HepG2 (cell line): ENCODE data around the gene SPECC1L. TPM values are rescaled to one million over a fixed set of nuclear protein-coding genes. Genes with fewer than 3 reads are reported as not detected.

ENCODE experiments used
- ATAC-seq: fragments of 200-7000 bp; cut with Tn5 transposase; 3 replicates; pipeline ENCODE4 v1.9.1; 2020; ENCODE audit warnings: mild to moderate bottlenecking, moderate library complexity
- BruUV-seq: library from RNA; stranded (reverse); fragments of 400-500 nt; replicated peaks from 2 replicates; lab custom pipeline; 2021; lab: Mats Ljungman, UMichigan
- CTCF ChIA-PET: fragments of 300-600 bp; formaldehyde crosslinking; extraction: SDS; loops from one replicate; lab custom pipeline; 2021; ENCODE audit warnings: low total read pairs, inconsistent platforms, low intra/inter-chr PET ratio; lab: Yijun Ruan, JAX
- POLR2A ChIA-PET: fragments of 350-600 bp; sonication (Branson Sonifier 250); formaldehyde crosslinking; loops from one replicate; lab custom pipeline; 2020; ENCODE audit warnings: antibody characterized with exemption, inconsistent platforms; lab: Yijun Ruan, JAX
- DNase-seq: peaks from one replicate; pipeline ENCODE4 v3.0.0-alpha.2; 2015; ENCODE audit warnings: low spot score
- FAIRE-seq: peaks from 3 replicates; lab custom pipeline; 2011; peaks lifted over from hg19 to GRCh38; lab: Jason Lieb, UNC
- H2AFZ ChIP-seq: one replicate; pipeline ENCODE4 v1.6.1; 2011; ENCODE audit warnings: low read length, inconsistent platforms
- H3K27ac ChIP-seq: fragments of 300-600 bp; 3 replicates; pipeline ENCODE4 v1.8.0; 2011; ENCODE audit warnings: mixed run types, mild to moderate bottlenecking, mixed read lengths, low read length, inconsistent platforms; ENCODE audit not compliant: insufficient read depth; ENCODE audit errors: extremely low read length
- H3K27me3 ChIP-seq, 2 experiments: fragments of 200-600 bp in 1 of 2; 2 replicates in 1 of 2; 3 replicates in 1 of 2; pipeline versions ENCODE4 v1.6.0 to v1.8.0; 2011; ENCODE audit warnings: low read length in 2 of 2, mild to moderate bottlenecking in 2 of 2, moderate library complexity in 2 of 2, inconsistent platforms in 1 of 2; ENCODE audit not compliant: insufficient read depth in 2 of 2, control insufficient read depth in 1 of 2
- H3K36me3 ChIP-seq, 2 experiments: fragments of 200-600 bp in 1 of 2; replicated peaks in 1 of 2; 2 replicates in 1 of 2; 3 replicates in 1 of 2; pipeline versions ENCODE4 v1.5.1 to v1.8.0; 2011; ENCODE audit warnings: low read length in 2 of 2, inconsistent platforms in 1 of 2; ENCODE audit not compliant: insufficient read depth in 2 of 2, control insufficient read depth in 1 of 2
- H3K4me1 ChIP-seq: 2 replicates; pipeline ENCODE4 v1.5.1; 2012; ENCODE audit warnings: low read length, inconsistent platforms; ENCODE audit not compliant: insufficient read depth
- H3K4me2 ChIP-seq: 2 replicates; pipeline ENCODE4 v1.6.0; 2011; ENCODE audit warnings: low read depth, low read length, inconsistent platforms
- H3K4me3 ChIP-seq, 3 experiments: fragments of 200-600 bp in 1 of 3; sonication (generic), shearing (Covaris generic) in 1 of 3; replicated peaks in 1 of 3; 2 replicates each; pipeline ENCODE4 v1.5.1; 2011 to 2016; ENCODE audit warnings: low read length in 3 of 3, inconsistent platforms in 2 of 3, low read depth in 2 of 3, mild to moderate bottlenecking in 2 of 3, control low read depth in 1 of 3, mixed read lengths in 1 of 3; ENCODE audit not compliant: insufficient read depth in 1 of 3
- H3K79me2 ChIP-seq: one replicate; pipeline ENCODE4 v1.6.1; 2011; ENCODE audit warnings: low read length, inconsistent platforms; ENCODE audit not compliant: insufficient read depth
- H3K9ac ChIP-seq: 2 replicates; pipeline ENCODE4 v1.6.0; 2011; ENCODE audit warnings: mild to moderate bottlenecking, low read depth, low read length, inconsistent platforms; ENCODE audit not compliant: insufficient read depth
- H3K9me3 ChIP-seq: 2 replicates; pipeline ENCODE4 v1.5.1; 2012; ENCODE audit warnings: mild to moderate bottlenecking, low read length
- H4K20me1 ChIP-seq: 2 replicates; pipeline ENCODE4 v1.6.0; 2011; ENCODE audit warnings: inconsistent platforms, mild to moderate bottlenecking, low read length, moderate library complexity; ENCODE audit not compliant: insufficient read depth
- GABPA ChIP-seq, 2 experiments: IDR thresholded peaks; 2 replicates each; pipeline ENCODE4 v1.6.1; 2011 to 2016; ENCODE audit warnings: low read depth in 2 of 2, low read length in 1 of 2, missing biosample characterization in 1 of 2, missing genetic modification characterization in 1 of 2
- HES4 ChIP-seq: sonication (generic); formaldehyde crosslinking; IDR thresholded peaks from 2 replicates; pipeline ENCODE4 v1.9.0; 2021; ENCODE audit warnings: mild to moderate bottlenecking, missing genetic modification reagents, borderline replicate concordance
- ISX ChIP-seq: sonication (generic); formaldehyde crosslinking; conservative IDR thresholded peaks from 2 replicates; pipeline ENCODE4 v1.5.0; 2020; ENCODE audit warnings: missing genetic modification reagents
- MED1 ChIP-seq: sonication (generic); formaldehyde crosslinking; IDR thresholded peaks from 2 replicates; pipeline ENCODE4 v1.4.0; 2020; ENCODE audit warnings: missing genetic modification reagents
- RBM22 ChIP-seq: fragments of 200-400 bp; formaldehyde crosslinking; optimal IDR thresholded peaks from 2 replicates; pipeline ENCODE3; 2017; ENCODE audit warnings: mild to moderate bottlenecking, low read length, moderate library complexity
- ZNF234 ChIP-seq: sonication (generic); formaldehyde crosslinking; conservative IDR thresholded peaks from 2 replicates; pipeline ENCODE4 v1.5.1; 2020; ENCODE audit warnings: mild to moderate bottlenecking, missing genetic modification reagents
- WGBS: methylation state at CpG from one replicate; pipeline ENCODE4 v1.1.6; 2017; ENCODE audit warnings: low lambda C conversion rate; 5-methylcytosine and 5-hydroxymethylcytosine counted together
- in situ Hi-C: cut with HindIII; loops from 2 replicates; pipeline ENCODE4 v1.10.0; 2017; ENCODE audit warnings: low pct_unique_long_range_greater_than_20kb; ENCODE audit not compliant: extremely low pct_ligation_motif_present
- intact Hi-C: fragments of 100-400 bp; cut with micrococcal nuclease; formaldehyde crosslinking; loops from one replicate; pipeline ENCODE4 v1.10.0; 2022; ENCODE audit not compliant: unreplicated experiment
- polyA plus RNA-seq, 8 experiments: library from polyadenylated mRNA; depleted of rRNA in 3 of 8; stranded (reverse) in 7 of 8; unstranded in 1 of 8; fragments of >200 nt; fragmentation: Illumina TruSeq in 4 of 8; extraction: Trizol in 4 of 8; gene quantifications; 2 replicates each; pipeline versions ENCODE4 v1.2.1 to v1.2.3, GENCODE V29; 2011 to 2016; ENCODE audit warnings: low read depth in 4 of 8, missing spikeins in 1 of 8, mixed read lengths in 1 of 8; ENCODE audit not compliant: insufficient read depth in 1 of 8
- total RNA-seq, 5 experiments: library from RNA; depleted of rRNA; stranded (reverse); fragments of >200 nt; fragmentation: Illumina TruSeq; extraction: Trizol; gene quantifications; 2 replicates each; pipeline ENCODE4 v1.2.3, GENCODE V29; 2016; ENCODE audit warnings: low read depth in 1 of 5
- TF ChIP-seq, protein P1 (sequence below): sonication (generic); formaldehyde crosslinking; conservative IDR thresholded peaks from 2 replicates; pipeline ENCODE4 v1.4.0; 2020; ENCODE audit warnings: missing genetic modification reagents
- TF ChIP-seq, protein P2 (sequence below): sonication (generic); formaldehyde crosslinking; IDR thresholded peaks from 2 replicates; pipeline ENCODE4 v1.8.1; 2023; ENCODE audit warnings: mild to moderate bottlenecking, missing genetic modification reagents, borderline replicate concordance
- TF ChIP-seq, protein P3 (sequence below): sonication (generic); formaldehyde crosslinking; IDR thresholded peaks from 2 replicates; pipeline ENCODE4 v1.4.0; 2020; ENCODE audit warnings: missing genetic modification reagents
- TF ChIP-seq, protein P4 (sequence below): conservative IDR thresholded peaks from 2 replicates; pipeline ENCODE4 v1.6.1; 2018; ENCODE audit warnings: missing genetic modification reagents
- TF ChIP-seq, protein P5 (sequence below), 2 experiments: IDR thresholded peaks; 2 replicates each; pipeline ENCODE4 v1.6.1; 2011 to 2012; ENCODE audit warnings: low read length in 2 of 2, borderline replicate concordance in 1 of 2, low read depth in 1 of 2, mild to moderate bottlenecking in 1 of 2, moderate library complexity in 1 of 2

SPECC1L gene
- total and polyA plus RNA-seq, 2 of the 13 experiments (the other 11 are each of a cell fraction or from before 2014, with no cell fraction given), result 14.1 to 30.3 TPM

DNA sequence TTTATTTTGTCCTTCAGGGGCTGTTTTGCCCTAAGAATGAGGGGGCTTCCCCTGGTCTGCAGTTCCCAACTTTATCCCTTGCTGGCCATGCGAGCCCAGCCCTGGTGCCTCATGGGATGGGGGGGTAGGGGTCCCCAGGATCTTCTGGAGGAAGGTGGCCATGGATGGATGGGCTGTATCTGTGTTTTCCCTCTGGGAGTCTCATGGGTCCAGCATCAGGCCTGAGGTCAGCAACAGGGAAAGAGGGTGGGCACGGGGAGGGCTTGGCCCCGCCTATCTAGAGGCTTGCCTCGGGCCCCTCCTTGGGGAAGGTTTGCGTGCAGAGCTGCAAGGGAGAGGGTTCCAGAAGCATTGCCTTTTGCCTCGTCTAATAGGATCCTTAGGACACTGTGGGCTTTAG is 146.0 kb downstream of the SPECC1L start:
- no peak for TF ChIP-seq ISX (CRISPR knock-in tag)
- TF ChIP-seq RBM22, result peak; percentile 39
- TF ChIP-seq GABPA (IDR thresholded peaks at IDR 0.05; ENCODE audit: low read depth, low read length), result no peak
- TF ChIP-seq GABPA (CRISPR knock-in tag; IDR thresholded peaks at IDR 0.05; ENCODE audit: low read depth), result no peak
- TF ChIP-seq, protein P1, sequence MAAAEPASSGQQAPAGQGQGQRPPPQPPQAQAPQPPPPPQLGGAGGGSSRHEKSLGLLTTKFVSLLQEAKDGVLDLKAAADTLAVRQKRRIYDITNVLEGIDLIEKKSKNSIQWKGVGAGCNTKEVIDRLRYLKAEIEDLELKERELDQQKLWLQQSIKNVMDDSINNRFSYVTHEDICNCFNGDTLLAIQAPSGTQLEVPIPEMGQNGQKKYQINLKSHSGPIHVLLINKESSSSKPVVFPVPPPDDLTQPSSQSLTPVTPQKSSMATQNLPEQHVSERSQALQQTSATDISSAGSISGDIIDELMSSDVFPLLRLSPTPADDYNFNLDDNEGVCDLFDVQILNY (CRISPR knock-in tag), result no peak
- no peak for TF ChIP-seq HES4 (CRISPR knock-in tag)
- BruUV-seq, result no TSS peak
- no peak for ATAC-seq
- H3K4me1 ChIP-seq, result peaks cover 24% of the 10 kb centered on the region
- no peak for DNase-seq
- 100% methylated on average over 2 of the region's 6 CpGs for WGBS
- H3K9me3 ChIP-seq, result no peaks in the 10 kb centered on the region
- H3K9ac ChIP-seq, result no peak overlapping the region
- intact Hi-C loops, result no loop called here
- H4K20me1 ChIP-seq, result no peaks in the 10 kb centered on the region
- in situ Hi-C loops, result no loop called here
- no peak overlapping the region for H2AFZ ChIP-seq
- no peaks in the 10 kb centered on the region for H3K79me2 ChIP-seq
- H3K4me2 ChIP-seq, result no peak overlapping the region
- H3K4me3 ChIP-seq, result no peak overlapping the region
- no peaks in the 10 kb centered on the region for H3K27me3 ChIP-seq
- ChIA-PET POLR2A (no interaction called here), CTCF (no interaction called here)
- FAIRE-seq, result no peak
- peaks cover 11 to 45% of the 10 kb centered on the region in 2 experiments for H3K36me3 ChIP-seq
- no peak overlapping the region for H3K27ac ChIP-seq

DNA sequence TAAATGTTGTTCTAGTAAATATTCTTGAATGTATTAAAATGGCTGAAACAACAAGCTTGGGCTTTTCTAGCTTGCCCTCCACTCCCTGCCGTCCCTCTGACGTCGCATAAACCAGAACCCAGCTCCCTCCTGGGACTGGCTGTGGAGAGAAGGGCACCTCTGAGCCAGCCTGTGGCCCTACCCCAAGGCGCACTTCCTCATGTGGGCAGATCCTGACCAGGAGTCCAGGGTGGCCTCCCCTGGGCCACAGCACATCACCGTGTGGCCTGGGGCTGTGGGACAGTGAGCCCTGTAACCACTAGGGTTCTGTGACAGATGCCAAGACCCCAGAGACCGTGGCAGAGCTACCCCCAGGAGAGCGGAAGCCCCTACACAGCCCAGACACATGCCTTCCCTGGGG is 146.6 kb downstream of the SPECC1L start:
- H3K36me3 ChIP-seq, result peaks cover 10 to 39% of the 10 kb centered on the region in 2 experiments; a peak in 4 of 5 replicates
- H3K27me3 ChIP-seq, result no peaks in the 10 kb centered on the region
- DNase-seq (no peak), ATAC-seq (no peak), FAIRE-seq (no peak)
- H2AFZ ChIP-seq, result no peak overlapping the region
- H3K4me3 ChIP-seq, result no peak overlapping the region
- no peaks in the 10 kb centered on the region for H3K79me2 ChIP-seq
- H3K9me3 ChIP-seq, result no peaks in the 10 kb centered on the region
- POLR2A ChIA-PET, result no interaction called here
- no peak overlapping the region for H3K27ac ChIP-seq
- WGBS, result 97% methylated on average over 7 of the region's 7 CpGs
- H3K9ac ChIP-seq, result no peak overlapping the region
- CTCF ChIA-PET, result no interaction called here
- H3K4me2 ChIP-seq, result no peak overlapping the region
- peaks cover 26% of the 10 kb centered on the region for H3K4me1 ChIP-seq
- in situ Hi-C loops, result no loop called here
- intact Hi-C loops, result no loop called here
- H4K20me1 ChIP-seq, result no peaks in the 10 kb centered on the region
- BruUV-seq, result no TSS peak
- TF ChIP-seq ZNF234 (CRISPR knock-in tag) (no peak), MED1 (CRISPR knock-in tag) (no peak)
- TF ChIP-seq, protein P2, sequence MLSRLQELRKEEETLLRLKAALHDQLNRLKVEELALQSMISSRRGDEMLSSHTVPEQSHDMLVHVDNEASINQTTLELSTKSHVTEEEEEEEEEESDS (CRISPR knock-in tag), result no peak
- TF ChIP-seq, protein P3, sequence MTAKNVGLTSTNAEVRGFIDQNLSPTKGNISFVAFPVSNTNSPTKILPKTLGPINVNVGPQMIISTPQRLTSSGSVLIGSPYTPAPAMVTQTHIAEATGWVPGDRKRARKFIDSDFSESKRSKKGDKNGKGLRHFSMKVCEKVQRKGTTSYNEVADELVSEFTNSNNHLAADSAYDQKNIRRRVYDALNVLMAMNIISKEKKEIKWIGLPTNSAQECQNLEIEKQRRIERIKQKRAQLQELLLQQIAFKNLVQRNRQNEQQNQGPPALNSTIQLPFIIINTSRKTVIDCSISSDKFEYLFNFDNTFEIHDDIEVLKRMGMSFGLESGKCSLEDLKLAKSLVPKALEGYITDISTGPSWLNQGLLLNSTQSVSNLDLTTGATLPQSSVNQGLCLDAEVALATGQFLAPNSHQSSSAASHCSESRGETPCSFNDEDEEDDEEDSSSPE (CRISPR knock-in tag), result no peak
- TF ChIP-seq, protein P4, sequence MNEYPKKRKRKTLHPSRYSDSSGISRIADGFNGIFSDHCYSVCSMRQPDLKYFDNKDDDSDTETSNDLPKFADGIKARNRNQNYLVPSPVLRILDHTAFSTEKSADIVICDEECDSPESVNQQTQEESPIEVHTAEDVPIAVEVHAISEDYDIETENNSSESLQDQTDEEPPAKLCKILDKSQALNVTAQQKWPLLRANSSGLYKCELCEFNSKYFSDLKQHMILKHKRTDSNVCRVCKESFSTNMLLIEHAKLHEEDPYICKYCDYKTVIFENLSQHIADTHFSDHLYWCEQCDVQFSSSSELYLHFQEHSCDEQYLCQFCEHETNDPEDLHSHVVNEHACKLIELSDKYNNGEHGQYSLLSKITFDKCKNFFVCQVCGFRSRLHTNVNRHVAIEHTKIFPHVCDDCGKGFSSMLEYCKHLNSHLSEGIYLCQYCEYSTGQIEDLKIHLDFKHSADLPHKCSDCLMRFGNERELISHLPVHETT, result no peak
- TF ChIP-seq, protein P5, sequence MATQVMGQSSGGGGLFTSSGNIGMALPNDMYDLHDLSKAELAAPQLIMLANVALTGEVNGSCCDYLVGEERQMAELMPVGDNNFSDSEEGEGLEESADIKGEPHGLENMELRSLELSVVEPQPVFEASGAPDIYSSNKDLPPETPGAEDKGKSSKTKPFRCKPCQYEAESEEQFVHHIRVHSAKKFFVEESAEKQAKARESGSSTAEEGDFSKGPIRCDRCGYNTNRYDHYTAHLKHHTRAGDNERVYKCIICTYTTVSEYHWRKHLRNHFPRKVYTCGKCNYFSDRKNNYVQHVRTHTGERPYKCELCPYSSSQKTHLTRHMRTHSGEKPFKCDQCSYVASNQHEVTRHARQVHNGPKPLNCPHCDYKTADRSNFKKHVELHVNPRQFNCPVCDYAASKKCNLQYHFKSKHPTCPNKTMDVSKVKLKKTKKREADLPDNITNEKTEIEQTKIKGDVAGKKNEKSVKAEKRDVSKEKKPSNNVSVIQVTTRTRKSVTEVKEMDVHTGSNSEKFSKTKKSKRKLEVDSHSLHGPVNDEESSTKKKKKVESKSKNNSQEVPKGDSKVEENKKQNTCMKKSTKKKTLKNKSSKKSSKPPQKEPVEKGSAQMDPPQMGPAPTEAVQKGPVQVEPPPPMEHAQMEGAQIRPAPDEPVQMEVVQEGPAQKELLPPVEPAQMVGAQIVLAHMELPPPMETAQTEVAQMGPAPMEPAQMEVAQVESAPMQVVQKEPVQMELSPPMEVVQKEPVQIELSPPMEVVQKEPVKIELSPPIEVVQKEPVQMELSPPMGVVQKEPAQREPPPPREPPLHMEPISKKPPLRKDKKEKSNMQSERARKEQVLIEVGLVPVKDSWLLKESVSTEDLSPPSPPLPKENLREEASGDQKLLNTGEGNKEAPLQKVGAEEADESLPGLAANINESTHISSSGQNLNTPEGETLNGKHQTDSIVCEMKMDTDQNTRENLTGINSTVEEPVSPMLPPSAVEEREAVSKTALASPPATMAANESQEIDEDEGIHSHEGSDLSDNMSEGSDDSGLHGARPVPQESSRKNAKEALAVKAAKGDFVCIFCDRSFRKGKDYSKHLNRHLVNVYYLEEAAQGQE (IDR thresholded peaks at IDR 0.05; ENCODE audit: borderline replicate concordance in 1 of 2, low read depth in 1 of 2, low read length in 2 of 2), result no peak
